Loucy (cell line): ENCODE data around the gene DNAL4.

Experiments
- CTCF ChIP-seq: fragments of 200-600 bp; sonication (generic); conservative IDR thresholded peaks from 2 replicates; pipeline ENCODE4 v1.5.1; 2014; ENCODE audit warnings: mild to moderate bottlenecking, antibody characterized with exemption, low read length
- EZH2phosphoT487 ChIP-seq: fragments of 200-600 bp; IDR thresholded peaks from 2 replicates; pipeline ENCODE4 v1.6.1; 2018; ENCODE audit warnings: antibody characterized with exemption, mild to moderate bottlenecking, moderate library complexity, borderline replicate concordance

- TF ChIP-seq EZH2phosphoT487: no peak
- TF ChIP-seq CTCF: no peak
Measured at GRCh38 chr22:38741166-38741565, 52.8 kb downstream of the DNAL4 start.
